Ishikawa (cell line): ENCODE results near the gene YBX2.

Source experiments
- CEBPB ChIP-seq: IDR thresholded peaks from 2 replicates; pipeline ENCODE4 v1.6.1; 2012
- CREB1 ChIP-seq: IDR thresholded peaks from 2 replicates; pipeline ENCODE4 v1.6.1; 2012; ENCODE audit warnings: low read depth
- EGR1 ChIP-seq: IDR thresholded peaks from 2 replicates; pipeline ENCODE4 v1.6.1; 2012
- EP300 ChIP-seq: IDR thresholded peaks from 2 replicates; pipeline ENCODE4 v1.6.1; 2012; ENCODE audit warnings: borderline replicate concordance
- FOXM1 ChIP-seq: IDR thresholded peaks from 2 replicates; pipeline ENCODE4 v1.6.1; 2012; ENCODE audit warnings: low read depth, borderline replicate concordance
- MAX ChIP-seq: IDR thresholded peaks from 2 replicates; pipeline ENCODE4 v1.6.1; 2012
- NFIC ChIP-seq: IDR thresholded peaks from 2 replicates; pipeline ENCODE4 v1.6.1; 2012
- RAD21 ChIP-seq: IDR thresholded peaks from 2 replicates; pipeline ENCODE4 v1.6.1; 2012; ENCODE audit warnings: low read depth
- REST ChIP-seq: IDR thresholded peaks from 2 replicates; pipeline ENCODE4 v1.6.1; 2012; ENCODE audit warnings: low read depth, mild to moderate bottlenecking
- TAF1 ChIP-seq: IDR thresholded peaks from 2 replicates; pipeline ENCODE4 v1.6.1; 2012; ENCODE audit warnings: low read depth, mild to moderate bottlenecking
- TCF12 ChIP-seq: IDR thresholded peaks from 2 replicates; pipeline ENCODE4 v1.6.1; 2012; ENCODE audit warnings: low read depth
- TEAD4 ChIP-seq: IDR thresholded peaks from 2 replicates; pipeline ENCODE4 v1.6.1; 2012
- USF1 ChIP-seq: IDR thresholded peaks from 2 replicates; pipeline ENCODE4 v1.6.1; 2012
- YY1 ChIP-seq: IDR thresholded peaks from 2 replicates; pipeline ENCODE4 v1.6.1; 2012; ENCODE audit warnings: low read depth
- ZBTB7A ChIP-seq: IDR thresholded peaks from 2 replicates; pipeline ENCODE4 v1.6.1; 2012; ENCODE audit warnings: low read depth

Gene YBX2

GRCh38 chr17:7290685-7291084 lies 3.8 kb downstream of the YBX2 start:
- TF ChIP-seq ZBTB7A (no peak), USF1 (no peak), TCF12 (no peak), MAX (no peak), RAD21 (no peak), NFIC (no peak), EGR1 (no peak), REST (no peak), CREB1 (no peak), CEBPB (no peak), TEAD4 (no peak), YY1 (no peak), TAF1 (no peak), EP300 (no peak), FOXM1 (no peak)

- no peak for TF ChIP-seq NFIC
- no peak for TF ChIP-seq FOXM1
- TF ChIP-seq EP300: no peak
- no peak for TF ChIP-seq RAD21
- TF ChIP-seq CREB1: no peak
- TF ChIP-seq TAF1: no peak
- TF ChIP-seq CEBPB: no peak
- TF ChIP-seq REST: no peak
- TF ChIP-seq MAX: no peak
These were observed 4.3 kb downstream of the YBX2 start for GRCh38 chr17:7290166-7290565.

GRCh38 chr17:7289256-7290032 lies 5.0 kb downstream of the YBX2 start:
- no peak for TF ChIP-seq CEBPB

- TF ChIP-seq EP300: no peak
- no peak for TF ChIP-seq ZBTB7A
- TF ChIP-seq TCF12: no peak
- no peak for TF ChIP-seq FOXM1
- TF ChIP-seq MAX: no peak
- no peak for TF ChIP-seq YY1
- TF ChIP-seq CREB1: no peak
- no peak for TF ChIP-seq REST
These were observed 8.8 kb downstream of the YBX2 start for GRCh38 chr17:7285679-7286078.

GRCh38 chr17:7284911-7285310 lies 9.5 kb downstream of the YBX2 start:
- no peak for TF ChIP-seq EGR1
- no peak for TF ChIP-seq EP300
- no peak for TF ChIP-seq TCF12
- no peak for TF ChIP-seq TEAD4
- no peak for TF ChIP-seq TAF1
- TF ChIP-seq MAX: no peak
- TF ChIP-seq USF1: no peak
- TF ChIP-seq NFIC: no peak
- no peak for TF ChIP-seq REST
